Measurements from ENCODE around the gene EDRF1. TPM values are rescaled to one million over a fixed set of nuclear protein-coding genes. Genes with fewer than 3 reads are reported as not detected.

EDRF1 gene, protein sequence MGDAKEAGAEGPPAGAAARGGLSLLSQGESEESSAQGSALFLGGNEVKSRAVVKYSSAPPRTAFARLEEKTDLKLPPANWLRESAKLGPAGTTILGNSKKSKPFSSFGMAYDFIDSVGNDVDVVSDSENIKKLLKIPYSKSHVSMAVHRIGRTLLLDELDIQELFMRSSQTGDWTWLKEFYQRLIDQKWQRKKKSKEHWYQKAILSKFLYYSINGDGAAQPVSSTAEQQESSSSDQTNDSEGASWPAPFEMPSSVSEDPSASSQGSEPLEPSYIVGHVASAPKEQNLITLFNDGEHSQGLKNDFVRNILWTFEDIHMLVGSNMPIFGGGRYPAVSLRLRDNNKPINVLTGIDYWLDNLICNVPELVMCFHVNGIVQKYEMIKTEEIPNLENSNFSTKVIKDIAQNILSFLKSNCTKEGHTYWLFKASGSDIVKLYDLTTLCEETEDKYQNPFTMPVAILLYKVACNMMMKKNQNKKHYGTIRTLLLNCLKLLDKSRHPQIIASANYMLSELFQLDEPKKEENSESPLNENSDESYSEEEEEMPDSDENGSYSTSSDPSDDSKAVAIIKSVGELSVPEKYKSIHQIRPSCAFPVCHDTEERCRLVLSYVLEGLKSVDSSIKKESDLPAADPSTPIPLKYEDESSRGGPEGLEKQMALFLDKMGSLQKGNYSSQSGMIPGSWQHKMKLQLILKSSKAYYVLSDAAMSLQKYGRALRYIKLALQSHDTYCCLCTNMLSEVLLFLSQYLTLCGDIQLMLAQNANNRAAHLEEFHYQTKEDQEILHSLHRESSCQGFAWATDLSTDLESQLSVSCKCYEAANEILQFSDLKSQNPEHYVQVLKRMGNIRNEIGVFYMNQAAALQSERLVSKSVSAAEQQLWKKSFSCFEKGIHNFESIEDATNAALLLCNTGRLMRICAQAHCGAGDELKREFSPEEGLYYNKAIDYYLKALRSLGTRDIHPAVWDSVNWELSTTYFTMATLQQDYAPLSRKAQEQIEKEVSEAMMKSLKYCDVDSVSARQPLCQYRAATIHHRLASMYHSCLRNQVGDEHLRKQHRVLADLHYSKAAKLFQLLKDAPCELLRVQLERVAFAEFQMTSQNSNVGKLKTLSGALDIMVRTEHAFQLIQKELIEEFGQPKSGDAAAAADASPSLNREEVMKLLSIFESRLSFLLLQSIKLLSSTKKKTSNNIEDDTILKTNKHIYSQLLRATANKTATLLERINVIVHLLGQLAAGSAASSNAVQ
- total RNA-seq: 40.8 and 43.2 TPM in 2 replicates

- Mint-ChIP-seq H3K36me3 (ENCODE audit: low read depth) (peaks cover 28% of the 10 kb centered on the region), H3K4me3 (peak within 1 kb of the TSS; percentile 98), H3K4me1 (peaks cover 18% of the 10 kb centered on the region), H3K9me3 (no peaks in the 10 kb centered on the region), H3K27ac (peak within 1 kb of the TSS; percentile 96), H3K27me3 (no peaks in the 10 kb centered on the region)
- intact Hi-C loops (cut with micrococcal nuclease): loop anchor here (1.0 to 5.0 kb wide), 5 partner anchors 15 to 927 kb away; partner anchors contain the start of genes BCCIP, EEF1AKMT2, FANK1 and UROS
- DNase-seq: peak; percentile 100
Measured at GRCh38 chr10:125719173-125720001, at the start of gene EDRF1. Gene EDRF1 (plus strand): TSS chr10:125719709. CDS start chr10:125719808, 99 bp downstream.

DNA sequence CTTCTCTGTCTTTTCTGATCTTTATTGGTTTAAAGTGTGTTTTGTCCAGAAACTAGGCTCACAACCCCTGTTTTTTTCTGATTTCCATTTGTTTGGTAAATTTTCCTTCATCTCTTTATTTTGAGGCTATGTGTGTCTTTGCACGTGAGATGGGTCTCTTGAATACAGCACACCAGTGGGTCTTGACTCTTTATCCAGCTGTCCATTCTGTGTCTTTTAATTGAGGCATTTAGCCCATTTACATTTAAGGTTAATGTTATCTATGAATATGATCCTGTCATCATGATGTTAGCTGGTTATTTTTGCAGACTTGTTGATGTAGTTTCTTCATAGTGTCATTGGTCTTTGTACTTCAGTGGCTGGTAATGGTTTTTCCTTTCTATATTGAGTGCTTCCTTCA, 46.6 kb upstream of the EDRF1 start:
- Mint-ChIP-seq H3K4me1 (no peaks in the 10 kb centered on the region), H3K27ac (no peak overlapping the region)

GRCh38 chr10:125679436-125679835, 40.1 kb upstream of the EDRF1 start:
- DNase-seq: no peak
- Mint-ChIP-seq H3K36me3 (ENCODE audit: low read depth) (no peaks in the 10 kb centered on the region), H3K27me3 (no peaks in the 10 kb centered on the region), H3K4me3 (no peak overlapping the region), H3K4me1 (no peaks in the 10 kb centered on the region), H3K27ac (no peak overlapping the region), H3K9me3 (peaks cover 8% of the 10 kb centered on the region)
- intact Hi-C loops (cut with micrococcal nuclease): no loop called here

More for the DNA sequence above, 46.6 kb upstream of the EDRF1 start:
- peaks cover 4% of the 10 kb centered on the region for H3K9me3 Mint-ChIP-seq
- no peak overlapping the region for H3K4me3 Mint-ChIP-seq
- intact Hi-C loops (cut with micrococcal nuclease): no loop called here
- peaks cover 1% of the 10 kb centered on the region for H3K27me3 Mint-ChIP-seq
- no peaks in the 10 kb centered on the region for H3K36me3 Mint-ChIP-seq (ENCODE audit: low read depth)
- no peak for DNase-seq

DNA sequence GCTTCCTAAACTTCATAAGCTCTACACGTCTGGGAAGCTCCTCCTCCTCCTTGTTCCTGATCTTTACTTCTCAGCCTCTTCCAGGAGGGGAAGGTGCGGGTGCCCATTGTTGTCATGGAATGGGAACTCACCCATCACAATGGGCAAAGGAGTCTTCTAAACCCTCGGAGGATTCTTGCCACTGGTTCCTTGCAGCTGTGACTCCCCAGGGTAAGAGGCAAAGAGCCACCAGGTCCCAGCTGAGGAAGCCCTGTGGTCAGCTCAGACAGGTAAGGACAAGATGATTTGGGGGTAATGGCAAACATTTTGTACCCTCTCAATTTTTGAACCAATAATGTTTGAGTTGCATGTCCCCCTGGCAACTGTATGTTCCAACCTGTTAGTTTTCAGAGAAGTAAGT, 36.4 kb upstream of the EDRF1 start, which contains the start of gene TEX36:
Gene TEX36, minus strand, starts transcription at position 101 of the 400 bp plus-strand sequence. CDS start 174 bp downstream, outside the sequence.
- H3K36me3 Mint-ChIP-seq (ENCODE audit: low read depth): no peaks in the 10 kb centered on the region
- no peak for DNase-seq
- no peaks in the 10 kb centered on the region for H3K4me1 Mint-ChIP-seq
- H3K9me3 Mint-ChIP-seq: peaks cover 5% of the 10 kb centered on the region
- no peaks in the 10 kb centered on the region for H3K27me3 Mint-ChIP-seq
- intact Hi-C loops (cut with micrococcal nuclease): no loop called here
- no peak within 1 kb of the TSS for H3K27ac Mint-ChIP-seq
- H3K4me3 Mint-ChIP-seq: no peak within 1 kb of the TSS

GRCh38 chr10:125683821-125684220, 35.7 kb upstream of the EDRF1 start:
- intact Hi-C loops (cut with micrococcal nuclease): no loop called here
- H3K27ac Mint-ChIP-seq: no peak overlapping the region
- DNase-seq: no peak
- no peak overlapping the region for H3K4me3 Mint-ChIP-seq
- no peaks in the 10 kb centered on the region for H3K36me3 Mint-ChIP-seq (ENCODE audit: low read depth)
- no peaks in the 10 kb centered on the region for H3K9me3 Mint-ChIP-seq
- no peaks in the 10 kb centered on the region for H3K4me1 Mint-ChIP-seq
- H3K27me3 Mint-ChIP-seq: no peaks in the 10 kb centered on the region

GRCh38 chr10:125684581-125684980, 34.9 kb upstream of the EDRF1 start:
- Mint-ChIP-seq H3K4me3 (no peak overlapping the region), H3K27me3 (no peaks in the 10 kb centered on the region), H3K27ac (no peak overlapping the region), H3K4me1 (no peaks in the 10 kb centered on the region), H3K9me3 (no peaks in the 10 kb centered on the region), H3K36me3 (ENCODE audit: low read depth) (no peaks in the 10 kb centered on the region)
- DNase-seq: no peak
- intact Hi-C loops (cut with micrococcal nuclease): no loop called here

GRCh38 chr10:125687507-125688185, 31.9 kb upstream of the EDRF1 start:
- no peak for DNase-seq
- Mint-ChIP-seq H3K4me3 (no peak overlapping the region), H3K9me3 (no peaks in the 10 kb centered on the region), H3K4me1 (peaks cover 1% of the 10 kb centered on the region), H3K36me3 (ENCODE audit: low read depth) (no peaks in the 10 kb centered on the region), H3K27me3 (peaks cover 4% of the 10 kb centered on the region), H3K27ac (no peak overlapping the region)
- intact Hi-C loops (cut with micrococcal nuclease): no loop called here

GRCh38 chr10:125689955-125690569, 29.4 kb upstream of the EDRF1 start:
- intact Hi-C loops (cut with micrococcal nuclease): no loop called here
- Mint-ChIP-seq H3K36me3 (ENCODE audit: low read depth) (no peaks in the 10 kb centered on the region), H3K4me3 (no peak overlapping the region), H3K4me1 (peaks cover 1% of the 10 kb centered on the region), H3K27me3 (peaks cover 4% of the 10 kb centered on the region), H3K9me3 (no peaks in the 10 kb centered on the region), H3K27ac (no peak overlapping the region)
- no peak for DNase-seq

DNA sequence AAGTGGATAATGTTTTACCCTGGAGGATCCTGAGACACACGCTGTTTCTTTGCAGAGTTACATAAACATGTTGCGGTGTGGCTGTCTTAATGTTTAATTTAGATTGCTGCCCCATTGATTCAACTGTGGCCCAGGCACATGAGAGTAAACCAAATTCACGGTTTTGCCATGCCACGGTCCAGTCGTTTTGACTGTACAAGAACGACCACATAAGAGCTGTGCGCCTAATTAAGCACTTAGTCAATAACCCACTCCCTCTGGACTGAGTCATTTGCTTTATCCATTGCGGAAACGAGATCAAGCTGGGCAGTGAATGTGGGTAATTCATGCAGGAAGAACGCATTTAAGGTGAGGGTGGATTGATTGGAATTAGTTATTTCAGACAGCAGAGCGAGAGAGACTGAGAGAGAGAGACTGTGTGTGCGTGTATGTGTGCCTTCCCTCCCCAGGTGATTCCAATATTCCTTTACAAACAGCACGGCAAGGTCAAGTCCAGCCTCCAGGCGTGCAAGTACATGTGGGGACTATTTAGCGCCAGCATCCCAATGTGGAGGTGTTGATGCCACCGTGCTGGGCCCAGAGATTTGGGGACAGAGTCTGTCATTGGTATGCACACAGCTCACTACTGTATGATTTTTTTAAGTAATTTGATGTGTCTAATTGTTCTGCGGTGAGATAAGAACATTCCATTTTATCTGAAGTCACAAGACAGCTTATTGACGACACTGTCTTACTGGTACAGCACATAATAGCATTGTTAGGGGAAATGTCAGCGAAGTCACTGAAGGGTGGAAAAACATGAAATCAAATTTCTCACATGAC, 28.1 kb upstream of the EDRF1 start:
- no peaks in the 10 kb centered on the region for H3K9me3 Mint-ChIP-seq
- H3K27me3 Mint-ChIP-seq: peaks cover 4% of the 10 kb centered on the region
- peaks cover 1% of the 10 kb centered on the region for H3K4me1 Mint-ChIP-seq
- H3K4me3 Mint-ChIP-seq: no peak overlapping the region
- H3K27ac Mint-ChIP-seq: no peak overlapping the region
- no peak for DNase-seq
- H3K36me3 Mint-ChIP-seq (ENCODE audit: low read depth): no peaks in the 10 kb centered on the region
- intact Hi-C loops (cut with micrococcal nuclease): no loop called here

- Mint-ChIP-seq H3K4me3 (no peak overlapping the region), H3K9me3 (no peaks in the 10 kb centered on the region), H3K4me1 (peaks cover 1% of the 10 kb centered on the region), H3K27ac (no peak overlapping the region), H3K27me3 (peaks cover 4% of the 10 kb centered on the region), H3K36me3 (ENCODE audit: low read depth) (no peaks in the 10 kb centered on the region)
- no peak for DNase-seq
- intact Hi-C loops (cut with micrococcal nuclease): no loop called here
Measured at GRCh38 chr10:125692196-125692595, 27.3 kb upstream of the EDRF1 start.

GRCh38 chr10:125692601-125693523, 26.6 kb upstream of the EDRF1 start:
- intact Hi-C loops (cut with micrococcal nuclease): no loop called here
- no peak overlapping the region for H3K27ac Mint-ChIP-seq
- H3K4me3 Mint-ChIP-seq: no peak overlapping the region
- no peaks in the 10 kb centered on the region for H3K9me3 Mint-ChIP-seq
- peaks cover 4% of the 10 kb centered on the region for H3K27me3 Mint-ChIP-seq
- H3K36me3 Mint-ChIP-seq (ENCODE audit: low read depth): no peaks in the 10 kb centered on the region
- no peak for DNase-seq
- H3K4me1 Mint-ChIP-seq: peaks cover 1% of the 10 kb centered on the region
